Karpas-422 (cell line): ENCODE measurements around the gene DHCR7. TPM values are rescaled to one million over a fixed set of nuclear protein-coding genes. Genes with fewer than 3 reads are reported as not detected.

Experiments used
- DNase-seq: peaks from one replicate; pipeline ENCODE4 v3.0.0-alpha.2; 2015
- H2AFZ ChIP-seq: fragments of 200-600 bp; sonication (generic); 2 replicates; pipeline ENCODE4 v1.6.1; 2014; ENCODE audit warnings: antibody characterized with exemption, low read length, mixed read lengths
- H3K27ac ChIP-seq: fragments of 200-600 bp; sonication (generic); 2 replicates; pipeline ENCODE4 v1.5.1; 2014; ENCODE audit warnings: mild to moderate bottlenecking, low read length, moderate library complexity
- H3K27me3 ChIP-seq: fragments of 200-600 bp; sonication (generic); 2 replicates; pipeline ENCODE4 v1.6.1; 2014; ENCODE audit warnings: low read length, mixed read lengths
- H3K36me3 ChIP-seq: fragments of 200-600 bp; sonication (generic); 2 replicates; pipeline ENCODE4 v1.6.1; 2014; ENCODE audit warnings: low read length, mixed read lengths; ENCODE audit not compliant: insufficient read depth
- H3K4me1 ChIP-seq: fragments of 200-600 bp; sonication (generic); 2 replicates; pipeline ENCODE4 v1.6.1; 2014; ENCODE audit warnings: mild to moderate bottlenecking, low read length, mixed read lengths
- H3K4me2 ChIP-seq: fragments of 200-600 bp; sonication (generic); 2 replicates; pipeline ENCODE4 v1.6.1; 2014; ENCODE audit warnings: low read length, low read depth, mild to moderate bottlenecking; ENCODE audit not compliant: poor library complexity, severe bottlenecking
- H3K4me3 ChIP-seq: fragments of 200-600 bp; sonication (generic); 2 replicates; pipeline ENCODE4 v1.5.1; 2014; ENCODE audit warnings: mild to moderate bottlenecking, antibody characterized with exemption, low read length, mixed read lengths
- H3K79me2 ChIP-seq: fragments of 200-600 bp; sonication (generic); 2 replicates; pipeline ENCODE4 v1.6.1; 2014; ENCODE audit warnings: mild to moderate bottlenecking, low read length, mixed read lengths
- H3K9ac ChIP-seq: fragments of 200-600 bp; sonication (generic); 2 replicates; pipeline ENCODE4 v1.6.0; 2014; ENCODE audit warnings: low read length
- H3K9me2 ChIP-seq: fragments of 200-600 bp; sonication (generic), shearing (Covaris generic); replicated peaks from 2 replicates; pipeline ENCODE4 v1.6.0; 2014; ENCODE audit warnings: mild to moderate bottlenecking, low read length, moderate library complexity; ENCODE audit not compliant: insufficient read depth
- H3K9me3 ChIP-seq: fragments of 300-700, 200-600 bp; sonication (generic); 2 replicates; pipeline ENCODE4 v1.6.1; 2014; ENCODE audit warnings: low read length, mixed read lengths
- H4K20me1 ChIP-seq: fragments of 200-600 bp; sonication (generic); 2 replicates; pipeline ENCODE4 v1.6.1; 2014; ENCODE audit warnings: mild to moderate bottlenecking, antibody characterized with exemption, low read length, low read depth; ENCODE audit not compliant: insufficient read depth
- total RNA-seq: library from RNA; depleted of rRNA; stranded (reverse); fragments of >200 nt; shearing (Covaris generic); gene quantifications from 2 replicates; pipeline ENCODE4 v1.2.3, GENCODE V29; 2014; ENCODE audit warnings: low replicate concordance

Gene DHCR7
- total RNA-seq, 1 experiment from 2014 or later = 65.3 TPM

- no peak overlapping the region for H3K4me2 ChIP-seq
- H3K9me3 ChIP-seq = no peaks in the 10 kb centered on the region
- no peak overlapping the region for H3K9ac ChIP-seq
- H2AFZ ChIP-seq = no peak overlapping the region
- no peak overlapping the region for H3K27ac ChIP-seq
- H3K4me1 ChIP-seq = no peaks in the 10 kb centered on the region
- no peaks in the 10 kb centered on the region for H3K36me3 ChIP-seq
- no peaks in the 10 kb centered on the region for H3K27me3 ChIP-seq
- H3K9me2 ChIP-seq = no peaks in the 10 kb centered on the region
- H3K79me2 ChIP-seq = no peaks in the 10 kb centered on the region
- DNase-seq = no peak
- no peaks in the 10 kb centered on the region for H4K20me1 ChIP-seq
- no peak overlapping the region for H3K4me3 ChIP-seq
Observed at GRCh38 chr11:71414645-71415044, 33.5 kb downstream of the DHCR7 start.

GRCh38 chr11:71410363-71410966 lies 37.7 kb downstream of the DHCR7 start:
- Histone ChIP-seq H3K9me3 (no peaks in the 10 kb centered on the region), H3K9ac (no peak overlapping the region)

GRCh38 chr11:71408826-71409225 lies 39.4 kb downstream of the DHCR7 start:
- H3K9me2 ChIP-seq = no peaks in the 10 kb centered on the region
- no peak for DNase-seq
- no peaks in the 10 kb centered on the region for H3K27me3 ChIP-seq
- H2AFZ ChIP-seq = no peak overlapping the region
- no peak overlapping the region for H3K4me3 ChIP-seq
- H3K9ac ChIP-seq = no peak overlapping the region
- H4K20me1 ChIP-seq = no peaks in the 10 kb centered on the region
- H3K4me2 ChIP-seq = no peak overlapping the region
- no peak overlapping the region for H3K27ac ChIP-seq
- H3K79me2 ChIP-seq = no peaks in the 10 kb centered on the region
- no peaks in the 10 kb centered on the region for H3K9me3 ChIP-seq
- H3K4me1 ChIP-seq = no peaks in the 10 kb centered on the region
- no peaks in the 10 kb centered on the region for H3K36me3 ChIP-seq

More at GRCh38 chr11:71410363-71410966, 37.7 kb downstream of the DHCR7 start:
- H4K20me1 ChIP-seq = no peaks in the 10 kb centered on the region
- H2AFZ ChIP-seq = no peak overlapping the region
- no peak overlapping the region for H3K4me2 ChIP-seq
- no peaks in the 10 kb centered on the region for H3K27me3 ChIP-seq
- H3K27ac ChIP-seq = no peak overlapping the region
- H3K36me3 ChIP-seq = no peaks in the 10 kb centered on the region
- no peaks in the 10 kb centered on the region for H3K79me2 ChIP-seq
- no peaks in the 10 kb centered on the region for H3K9me2 ChIP-seq
- no peak for DNase-seq
- H3K4me3 ChIP-seq = no peak overlapping the region
- H3K4me1 ChIP-seq = no peaks in the 10 kb centered on the region

- no peaks in the 10 kb centered on the region for H3K36me3 ChIP-seq
- H3K4me3 ChIP-seq = no peak overlapping the region
- H3K27ac ChIP-seq = no peak overlapping the region
- no peak overlapping the region for H2AFZ ChIP-seq
- no peaks in the 10 kb centered on the region for H4K20me1 ChIP-seq
- H3K4me1 ChIP-seq = no peaks in the 10 kb centered on the region
- H3K27me3 ChIP-seq = no peaks in the 10 kb centered on the region
- no peak overlapping the region for H3K9ac ChIP-seq
- no peaks in the 10 kb centered on the region for H3K9me2 ChIP-seq
- no peak for DNase-seq
- H3K79me2 ChIP-seq = no peaks in the 10 kb centered on the region
- H3K9me3 ChIP-seq = no peaks in the 10 kb centered on the region
- no peak overlapping the region for H3K4me2 ChIP-seq
Observed at GRCh38 chr11:71407356-71407755, 40.8 kb downstream of the DHCR7 start.

GRCh38 chr11:71406681-71407080 lies 41.5 kb downstream of the DHCR7 start:
- H3K4me3 ChIP-seq = no peak overlapping the region
- H3K79me2 ChIP-seq = no peaks in the 10 kb centered on the region
- no peaks in the 10 kb centered on the region for H4K20me1 ChIP-seq
- no peaks in the 10 kb centered on the region for H3K9me3 ChIP-seq
- no peaks in the 10 kb centered on the region for H3K9me2 ChIP-seq
- no peak overlapping the region for H3K27ac ChIP-seq
- no peaks in the 10 kb centered on the region for H3K4me1 ChIP-seq
- H3K9ac ChIP-seq = no peak overlapping the region
- no peak for DNase-seq
- H2AFZ ChIP-seq = no peak overlapping the region
- H3K27me3 ChIP-seq = no peaks in the 10 kb centered on the region
- H3K4me2 ChIP-seq = no peak overlapping the region
- H3K36me3 ChIP-seq = no peaks in the 10 kb centered on the region

- no peaks in the 10 kb centered on the region for H3K36me3 ChIP-seq
- no peaks in the 10 kb centered on the region for H3K27me3 ChIP-seq
- no peaks in the 10 kb centered on the region for H4K20me1 ChIP-seq
- H2AFZ ChIP-seq = no peak overlapping the region
- H3K9me2 ChIP-seq = no peaks in the 10 kb centered on the region
- H3K4me2 ChIP-seq = no peak overlapping the region
- no peak for DNase-seq
- H3K27ac ChIP-seq = no peak overlapping the region
- no peaks in the 10 kb centered on the region for H3K79me2 ChIP-seq
- no peaks in the 10 kb centered on the region for H3K9me3 ChIP-seq
- no peak overlapping the region for H3K4me3 ChIP-seq
- H3K9ac ChIP-seq = no peak overlapping the region
- no peaks in the 10 kb centered on the region for H3K4me1 ChIP-seq
Observed at GRCh38 chr11:71404209-71404608, 44.0 kb downstream of the DHCR7 start.

GRCh38 chr11:71402878-71403277 lies 45.3 kb downstream of the DHCR7 start:
- H3K4me1 ChIP-seq = no peaks in the 10 kb centered on the region
- H2AFZ ChIP-seq = no peak overlapping the region
- DNase-seq = no peak
- H3K27me3 ChIP-seq = no peaks in the 10 kb centered on the region
- no peak overlapping the region for H3K4me2 ChIP-seq
- no peak overlapping the region for H3K9ac ChIP-seq
- H3K36me3 ChIP-seq = no peaks in the 10 kb centered on the region
- no peak overlapping the region for H3K27ac ChIP-seq
- H4K20me1 ChIP-seq = no peaks in the 10 kb centered on the region
- H3K79me2 ChIP-seq = no peaks in the 10 kb centered on the region
- H3K9me2 ChIP-seq = no peaks in the 10 kb centered on the region
- H3K9me3 ChIP-seq = no peaks in the 10 kb centered on the region
- H3K4me3 ChIP-seq = no peak overlapping the region

- Histone ChIP-seq H3K9ac (no peak overlapping the region), H3K79me2 (no peaks in the 10 kb centered on the region), H3K4me3 (no peak overlapping the region), H2AFZ (no peak overlapping the region), H3K4me2 (no peak overlapping the region), H3K27ac (no peak overlapping the region), H3K9me3 (no peaks in the 10 kb centered on the region), H3K9me2 (no peaks in the 10 kb centered on the region), H3K27me3 (no peaks in the 10 kb centered on the region), H4K20me1 (no peaks in the 10 kb centered on the region), H3K36me3 (no peaks in the 10 kb centered on the region), H3K4me1 (no peaks in the 10 kb centered on the region)
- no peak for DNase-seq
Observed at GRCh38 chr11:71400216-71400615, 48.0 kb downstream of the DHCR7 start.

GRCh38 chr11:71399341-71399740 lies 48.9 kb downstream of the DHCR7 start:
- no peak overlapping the region for H3K4me2 ChIP-seq
- no peaks in the 10 kb centered on the region for H3K79me2 ChIP-seq
- no peaks in the 10 kb centered on the region for H3K27me3 ChIP-seq
- DNase-seq = no peak
- H3K9me2 ChIP-seq = no peaks in the 10 kb centered on the region
- no peak overlapping the region for H2AFZ ChIP-seq
- H3K9me3 ChIP-seq = no peaks in the 10 kb centered on the region
- no peaks in the 10 kb centered on the region for H3K36me3 ChIP-seq
- no peak overlapping the region for H3K27ac ChIP-seq
- no peaks in the 10 kb centered on the region for H3K4me1 ChIP-seq
- no peak overlapping the region for H3K9ac ChIP-seq
- no peaks in the 10 kb centered on the region for H4K20me1 ChIP-seq
- no peak overlapping the region for H3K4me3 ChIP-seq
